HG02678 (cell line): ENCODE measurements around the gene NPAT.
"Not testable (repeated sequence)": the region's sequence is repeated elsewhere in the genome, so short reads cannot be mapped to it uniquely, and the experiment has no call there.

Source experiments
- ATAC-seq: cut with Tn5 transposase; IDR thresholded peaks from one replicate; pipeline ENCODE4 v1.9.1; 2021; ENCODE audit warnings: mild to moderate bottlenecking, moderate library complexity; ENCODE audit not compliant: unreplicated experiment

NPAT gene

DNA sequence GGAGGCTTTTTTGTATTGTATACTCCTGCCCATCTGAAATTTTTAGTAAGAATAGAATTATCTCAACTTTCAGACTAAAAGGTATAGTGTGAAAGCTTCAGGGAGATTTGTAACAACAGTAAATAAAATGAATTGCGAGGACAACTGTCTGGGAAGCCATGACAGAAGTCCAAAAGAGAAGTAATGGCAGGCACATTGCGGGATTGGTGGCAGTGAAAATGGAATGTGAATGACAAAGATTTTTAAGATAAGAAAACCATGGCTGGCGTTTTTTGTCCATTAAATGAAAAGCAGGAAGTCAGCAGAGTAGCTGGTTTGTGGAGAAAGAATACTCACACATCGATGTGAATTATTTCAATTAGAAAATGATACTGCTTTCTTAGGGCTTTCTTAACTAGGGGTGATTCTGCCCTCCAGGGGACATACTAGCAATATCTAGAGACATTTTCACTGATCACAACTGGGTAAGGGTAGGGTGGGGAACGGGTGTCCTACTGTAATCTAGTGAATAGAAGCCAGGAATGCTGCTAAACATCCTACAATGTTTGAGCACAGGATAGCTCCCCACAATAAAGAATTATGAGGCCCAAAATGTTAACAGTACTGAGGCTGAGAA, 1.6 kb downstream of the NPAT start:
- no peak for ATAC-seq

- ATAC-seq: no peak
Measured at GRCh38 chr11:108218912-108219783, 3.3 kb downstream of the NPAT start.

DNA sequence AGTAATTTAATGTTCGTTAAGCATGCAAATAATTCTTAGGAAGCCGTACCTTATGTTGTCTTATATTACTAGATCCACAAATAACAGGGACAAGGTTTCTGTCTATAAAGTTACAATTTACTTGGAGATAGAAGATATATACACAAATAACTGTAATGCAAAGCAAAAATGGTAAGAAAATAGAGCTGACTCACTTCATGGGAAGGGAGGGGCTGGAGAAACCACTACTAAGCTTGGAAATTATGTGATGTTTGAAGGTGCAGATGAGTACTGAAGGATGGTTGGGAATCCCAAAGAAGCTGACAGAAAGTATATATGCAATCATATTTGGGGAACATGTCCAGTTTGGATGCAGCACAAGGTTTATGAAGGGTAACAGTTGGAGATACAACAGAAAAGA, 4.0 kb downstream of the NPAT start:
- ATAC-seq: no peak

GRCh38 chr11:108216988-108217387, 5.5 kb downstream of the NPAT start:
- no peak for ATAC-seq

DNA sequence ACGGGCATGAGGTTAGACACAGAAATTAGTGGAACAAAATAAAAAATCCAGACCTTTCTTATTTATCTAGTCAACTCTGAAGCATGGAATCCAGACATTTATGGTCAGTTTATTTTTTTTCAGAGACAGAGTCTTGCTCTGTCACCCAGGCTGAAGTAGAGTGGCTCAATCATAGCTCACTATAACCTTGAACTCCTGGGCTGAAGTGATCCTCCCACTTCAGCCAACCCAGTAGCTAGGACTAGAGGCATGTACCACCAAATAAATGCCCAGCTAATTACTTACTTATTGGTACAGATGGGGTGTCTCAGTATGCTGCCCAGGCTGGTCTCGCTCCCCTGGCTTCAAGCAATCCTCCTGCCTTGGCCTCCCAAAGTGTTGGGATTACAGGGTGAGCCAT, 8.7 kb downstream of the NPAT start:
- no peak for ATAC-seq

DNA sequence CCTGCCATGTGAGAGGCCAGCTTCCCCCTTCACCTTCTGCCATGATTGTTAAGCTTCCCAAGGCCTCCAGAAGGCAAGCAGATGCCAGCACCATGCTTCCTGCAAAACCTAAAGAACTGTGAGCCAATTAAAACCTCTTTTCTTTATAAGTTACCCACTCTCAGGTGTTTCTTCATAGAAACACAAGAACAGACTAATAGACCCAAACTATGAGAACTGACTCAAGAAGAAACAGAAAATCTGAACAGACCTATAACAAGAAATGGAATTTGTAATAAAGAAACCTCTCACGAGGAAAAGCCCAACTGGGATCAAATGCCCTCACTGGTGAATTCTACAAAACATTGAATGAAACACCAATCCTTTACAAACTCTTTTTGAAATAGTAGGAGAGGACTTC, 12.0 kb downstream of the NPAT start:
- ATAC-seq: no peak

- ATAC-seq: no peak
Measured at GRCh38 chr11:108207683-108208060, 14.8 kb downstream of the NPAT start.

GRCh38 chr11:108206969-108207682, 15.3 kb downstream of the NPAT start:
- ATAC-seq: no peak

GRCh38 chr11:108206171-108206570, 16.3 kb downstream of the NPAT start:
- ATAC-seq: no peak

GRCh38 chr11:108204929-108205499, 17.4 kb downstream of the NPAT start:
- no peak for ATAC-seq

DNA sequence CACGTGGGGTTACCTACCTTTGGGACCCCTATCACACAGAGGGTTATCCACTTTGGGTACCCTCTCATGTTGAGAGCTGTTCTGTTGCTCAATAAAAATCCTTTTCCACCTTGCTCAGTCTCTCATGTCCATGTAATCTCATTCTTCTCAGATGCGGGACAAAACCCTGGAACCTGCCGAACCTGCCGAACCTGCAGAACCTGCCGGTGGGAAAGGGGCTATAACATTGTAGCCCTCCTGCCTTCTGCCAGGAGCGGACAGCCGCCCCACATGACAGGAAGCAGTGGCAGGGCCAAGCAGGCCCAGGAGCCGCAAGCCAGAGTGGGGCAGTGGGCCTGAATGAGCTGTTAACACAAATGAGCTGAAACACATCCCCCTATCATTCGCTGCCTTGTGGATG, 18.1 kb downstream of the NPAT start:
- no peak for ATAC-seq

DNA sequence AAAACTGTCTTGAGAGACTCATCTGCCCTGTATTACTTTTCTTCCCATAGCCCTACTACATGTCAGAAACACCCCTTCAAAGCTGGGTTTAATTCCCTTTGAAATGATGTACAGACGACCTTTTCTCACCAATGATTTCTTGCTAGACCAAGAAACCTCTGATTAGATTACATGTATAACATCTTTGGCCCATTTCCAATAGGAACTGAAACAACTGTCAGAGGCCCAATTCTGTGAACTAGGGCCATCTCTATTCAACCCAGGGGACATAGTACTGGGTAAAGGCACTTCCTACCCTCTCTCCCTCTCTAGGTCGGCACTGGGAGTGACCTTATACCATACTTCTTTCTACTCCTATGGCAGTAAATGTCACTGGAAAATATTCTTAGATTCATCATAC, 19.4 kb downstream of the NPAT start:
- ATAC-seq: no peak

GRCh38 chr11:108199446-108200321, 22.8 kb downstream of the NPAT start:
- ATAC-seq: peak; percentile 77

GRCh38 chr11:108198833-108199232, 23.6 kb downstream of the NPAT start:
- ATAC-seq: no peak

GRCh38 chr11:108197351-108197750, 25.1 kb downstream of the NPAT start:
- ATAC-seq: peak; percentile 34

DNA sequence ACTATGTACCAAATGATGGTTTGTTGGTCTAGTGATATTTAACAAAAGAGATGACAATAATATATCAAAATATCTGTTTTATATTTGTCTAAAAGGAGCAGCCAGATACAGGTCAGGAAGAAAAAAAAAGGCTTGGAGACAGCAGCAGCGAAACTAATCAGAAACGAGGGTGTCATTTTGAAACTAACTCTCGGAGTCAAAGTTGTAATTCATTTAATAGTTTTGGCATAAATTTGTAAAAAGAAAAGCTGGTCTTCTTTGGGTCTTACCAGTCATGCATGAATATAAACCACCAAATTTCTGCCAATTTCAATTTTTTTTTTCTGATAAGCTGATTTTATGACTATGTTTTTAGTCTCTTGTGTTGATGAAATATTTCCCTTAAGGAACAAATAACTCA, 25.5 kb downstream of the NPAT start:
- no peak for ATAC-seq

DNA sequence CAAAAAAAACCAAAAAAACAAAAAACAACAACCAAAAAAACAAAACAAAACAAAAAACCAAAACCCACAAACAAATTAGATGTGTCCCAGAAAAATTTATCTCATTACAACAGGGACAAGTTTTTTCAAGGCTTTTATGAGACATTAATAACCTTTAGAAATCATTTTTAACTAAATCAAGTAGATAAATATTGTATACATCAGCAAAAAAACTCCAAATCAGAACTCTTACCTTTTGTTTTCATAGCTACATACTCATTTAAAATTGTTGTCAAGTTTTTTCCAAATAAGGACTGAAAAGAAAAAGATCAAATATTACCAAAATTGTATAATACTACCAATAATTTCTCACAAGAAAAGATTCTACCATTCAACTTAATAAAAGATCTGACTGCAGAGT, 28.7 kb downstream of the NPAT start:
- ATAC-seq: no peak

DNA sequence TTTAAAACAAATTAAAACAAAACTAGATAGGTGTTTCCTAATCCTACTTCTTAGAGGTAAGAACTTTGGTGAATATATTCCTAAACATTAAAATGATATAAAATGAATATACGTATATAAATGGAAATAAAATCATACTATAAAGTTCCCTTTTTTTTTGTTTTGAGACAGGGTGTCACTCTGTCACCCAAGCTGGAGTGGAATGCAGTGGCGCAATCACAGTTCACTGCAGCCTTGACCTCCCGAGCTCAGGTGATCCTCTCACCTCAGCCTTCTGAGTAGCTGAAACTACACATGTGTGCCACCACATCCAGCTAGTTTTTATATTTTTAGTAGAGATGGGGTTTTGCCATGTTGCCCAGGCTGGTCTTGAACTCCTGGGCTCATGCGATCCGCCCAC, 44.9 kb downstream of the NPAT start:
- no peak for ATAC-seq

GRCh38 chr11:108170184-108170583, 52.3 kb downstream of the NPAT start:
- no peak for ATAC-seq

DNA sequence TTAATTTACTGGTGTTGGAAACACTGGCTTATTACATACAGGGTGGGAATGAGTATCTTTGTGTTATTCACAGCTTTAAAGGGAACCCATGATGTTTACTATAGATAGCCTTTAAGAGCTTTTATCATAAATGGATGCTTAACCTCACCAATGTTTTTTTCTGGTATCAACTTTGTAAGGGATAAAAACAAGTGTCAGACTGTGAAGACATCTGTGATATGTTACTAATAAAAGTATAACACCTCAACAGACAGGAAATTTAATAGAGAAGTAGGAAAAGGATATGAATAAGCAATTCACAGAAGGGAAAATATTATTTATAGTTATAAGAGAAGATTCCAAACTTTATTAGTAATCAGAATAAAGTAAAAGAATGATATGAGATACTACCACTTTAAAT, 54.8 kb downstream of the NPAT start:
- ATAC-seq: no peak

GRCh38 chr11:108162878-108163277, 59.6 kb downstream of the NPAT start:
- not testable (repeated sequence) for ATAC-seq
